Measurements from ENCODE around the gene PTK7.

Gene PTK7

GRCh38 chr6:43203029-43203717, 127.1 kb downstream of the PTK7 start:
- H3K36me3 ChIP-seq (ENCODE audit: insufficient read depth, insufficient read length, low read length), result peaks cover 4% of the 10 kb centered on the region
- H3K4me3 ChIP-seq (ENCODE audit: insufficient read length, low read depth), result no peak overlapping the region
- peaks cover 8% of the 10 kb centered on the region for H3K4me1 ChIP-seq (ENCODE audit: insufficient read depth, insufficient read length)
- H3K27me3 ChIP-seq (ENCODE audit: insufficient read depth, insufficient read length), result no peaks in the 10 kb centered on the region
- no peak overlapping the region for H3K9ac ChIP-seq (ENCODE audit: insufficient read length, low read depth)
- no peak for DNase-seq (ENCODE audit: low read depth, low spot score)
- TF ChIP-seq YY1 (IDR thresholded peaks at IDR 0.05; ENCODE audit: insufficient read depth, insufficient read length) (no peak), SUZ12 (IDR thresholded peaks at IDR 0.05; ENCODE audit: extremely low read depth, insufficient read depth, insufficient read length) (no peak), ZNF274 (IDR thresholded peaks at IDR 0.05; ENCODE audit: low read depth, low read length) (no peak)
- H3K9me3 ChIP-seq (ENCODE audit: insufficient read depth, low read length), result no peaks in the 10 kb centered on the region

- Histone ChIP-seq H3K9me3 (ENCODE audit: insufficient read depth, low read length) (no peaks in the 10 kb centered on the region), H3K9ac (ENCODE audit: insufficient read length, low read depth) (no peak overlapping the region), H3K4me1 (ENCODE audit: insufficient read depth, insufficient read length) (peaks cover 8% of the 10 kb centered on the region), H3K36me3 (ENCODE audit: insufficient read depth, insufficient read length, low read length) (peaks cover 4% of the 10 kb centered on the region), H3K27me3 (ENCODE audit: insufficient read depth, insufficient read length) (no peaks in the 10 kb centered on the region), H3K4me3 (ENCODE audit: insufficient read length, low read depth) (no peak overlapping the region)
- TF ChIP-seq YY1 (IDR thresholded peaks at IDR 0.05; ENCODE audit: insufficient read depth, insufficient read length), result no peak
- TF ChIP-seq SUZ12 (IDR thresholded peaks at IDR 0.05; ENCODE audit: extremely low read depth, insufficient read depth, insufficient read length), result no peak
- TF ChIP-seq ZNF274 (IDR thresholded peaks at IDR 0.05; ENCODE audit: low read depth, low read length), result no peak
- DNase-seq (ENCODE audit: low read depth, low spot score), result no peak
Observed at GRCh38 chr6:43203718-43204095, 127.6 kb downstream of the PTK7 start.

GRCh38 chr6:43204271-43205105, 128.4 kb downstream of the PTK7 start:
- Histone ChIP-seq H3K9ac (ENCODE audit: insufficient read length, low read depth) (no peak overlapping the region), H3K9me3 (ENCODE audit: insufficient read depth, low read length) (no peaks in the 10 kb centered on the region), H3K4me1 (ENCODE audit: insufficient read depth, insufficient read length) (peaks cover 8% of the 10 kb centered on the region), H3K36me3 (ENCODE audit: insufficient read depth, insufficient read length, low read length) (peaks cover 4% of the 10 kb centered on the region), H3K27me3 (ENCODE audit: insufficient read depth, insufficient read length) (no peaks in the 10 kb centered on the region), H3K4me3 (ENCODE audit: insufficient read length, low read depth) (no peak overlapping the region)
- TF ChIP-seq SUZ12 (IDR thresholded peaks at IDR 0.05; ENCODE audit: extremely low read depth, insufficient read depth, insufficient read length) (no peak), YY1 (IDR thresholded peaks at IDR 0.05; ENCODE audit: insufficient read depth, insufficient read length) (no peak), ZNF274 (IDR thresholded peaks at IDR 0.05; ENCODE audit: low read depth, low read length) (no peak)
- DNase-seq (ENCODE audit: low read depth, low spot score), result no peak

GRCh38 chr6:43205849-43206248, 129.7 kb downstream of the PTK7 start:
- no peak for TF ChIP-seq YY1 (IDR thresholded peaks at IDR 0.05; ENCODE audit: insufficient read depth, insufficient read length)
- no peak for TF ChIP-seq ZNF274 (IDR thresholded peaks at IDR 0.05; ENCODE audit: low read depth, low read length)
- no peak for TF ChIP-seq SUZ12 (IDR thresholded peaks at IDR 0.05; ENCODE audit: extremely low read depth, insufficient read depth, insufficient read length)
- no peak for DNase-seq (ENCODE audit: low read depth, low spot score)
- no peaks in the 10 kb centered on the region for H3K9me3 ChIP-seq (ENCODE audit: insufficient read depth, low read length)
- no peaks in the 10 kb centered on the region for H3K27me3 ChIP-seq (ENCODE audit: insufficient read depth, insufficient read length)
- H3K4me3 ChIP-seq (ENCODE audit: insufficient read length, low read depth), result no peak overlapping the region
- H3K36me3 ChIP-seq (ENCODE audit: insufficient read depth, insufficient read length, low read length), result peaks cover under 1% of the 10 kb centered on the region
- H3K9ac ChIP-seq (ENCODE audit: insufficient read length, low read depth), result no peak overlapping the region
- H3K4me1 ChIP-seq (ENCODE audit: insufficient read depth, insufficient read length), result peaks cover 8% of the 10 kb centered on the region

GRCh38 chr6:43207286-43207685, 131.2 kb downstream of the PTK7 start:
- peaks cover 8% of the 10 kb centered on the region for H3K4me1 ChIP-seq (ENCODE audit: insufficient read depth, insufficient read length)
- H3K4me3 ChIP-seq (ENCODE audit: insufficient read length, low read depth), result no peak overlapping the region
- H3K9me3 ChIP-seq (ENCODE audit: insufficient read depth, low read length), result no peaks in the 10 kb centered on the region
- no peak overlapping the region for H3K9ac ChIP-seq (ENCODE audit: insufficient read length, low read depth)
- TF ChIP-seq SUZ12 (IDR thresholded peaks at IDR 0.05; ENCODE audit: extremely low read depth, insufficient read depth, insufficient read length) (no peak), ZNF274 (IDR thresholded peaks at IDR 0.05; ENCODE audit: low read depth, low read length) (no peak), YY1 (IDR thresholded peaks at IDR 0.05; ENCODE audit: insufficient read depth, insufficient read length) (no peak)
- no peaks in the 10 kb centered on the region for H3K27me3 ChIP-seq (ENCODE audit: insufficient read depth, insufficient read length)
- DNase-seq (ENCODE audit: low read depth, low spot score), result no peak
- H3K36me3 ChIP-seq (ENCODE audit: insufficient read depth, insufficient read length, low read length), result no peaks in the 10 kb centered on the region
